Hepatocyte (in vitro differentiated cells): ENCODE data around the gene GPAM. TPM values are rescaled to one million over a fixed set of nuclear protein-coding genes. Genes with fewer than 3 reads are reported as not detected.

Source experiments
- DNase-seq: peaks from one replicate; pipeline ENCODE4 v3.0.0-alpha.2; 2016; ENCODE audit warnings: low spot score
- H2AFZ ChIP-seq: fragments of 200-600 bp; sonication (generic); 2 replicates; pipeline ENCODE4 v1.6.0; 2016; ENCODE audit warnings: antibody characterized with exemption, mild to moderate bottlenecking
- H3K27ac ChIP-seq: fragments of 200-600 bp; sonication (generic); 2 replicates; pipeline ENCODE4 v1.5.1; 2016; ENCODE audit warnings: mild to moderate bottlenecking
- H3K27me3 ChIP-seq: fragments of 200-600 bp; sonication (generic); 2 replicates; pipeline ENCODE4 v1.6.1; 2016
- H3K36me3 ChIP-seq: fragments of 200-600 bp; sonication (generic); replicated peaks from 2 replicates; pipeline ENCODE4 v1.5.1; 2016; ENCODE audit warnings: low read depth; ENCODE audit not compliant: insufficient read depth
- H3K4me1 ChIP-seq: fragments of 200-600 bp; sonication (generic); 2 replicates; pipeline ENCODE4 v1.5.1; 2016; ENCODE audit warnings: mild to moderate bottlenecking, moderate library complexity; ENCODE audit not compliant: insufficient read depth
- H3K4me2 ChIP-seq: fragments of 200-600 bp; sonication (generic); 2 replicates; pipeline ENCODE4 v1.6.0; 2016
- H3K4me3 ChIP-seq: fragments of 200-600 bp; sonication (generic); 2 replicates; pipeline ENCODE4 v1.5.1; 2016; ENCODE audit warnings: mild to moderate bottlenecking
- H3K79me2 ChIP-seq: fragments of 200-600 bp; sonication (generic); 2 replicates; pipeline ENCODE4 v1.6.0; 2017; ENCODE audit warnings: mild to moderate bottlenecking
- H3K9me2 ChIP-seq: fragments of 200-600 bp; sonication (generic); replicated peaks from 2 replicates; pipeline ENCODE4 v1.6.0; 2017; ENCODE audit warnings: mild to moderate bottlenecking; ENCODE audit not compliant: insufficient read depth
- H3K9me3 ChIP-seq: fragments of 200-600 bp; sonication (generic); 2 replicates; pipeline ENCODE4 v1.5.1; 2016; ENCODE audit warnings: low read depth, mild to moderate bottlenecking
- H4K20me1 ChIP-seq: fragments of 200-600 bp; sonication (generic); 2 replicates; pipeline ENCODE4 v1.6.0; 2016; ENCODE audit warnings: mild to moderate bottlenecking; ENCODE audit not compliant: insufficient read depth, poor library complexity, severe bottlenecking
- CTCF ChIP-seq: fragments of 200-600 bp; sonication (generic); IDR thresholded peaks from 2 replicates; pipeline ENCODE4 v1.5.1; 2016; ENCODE audit warnings: antibody characterized with exemption, mild to moderate bottlenecking; ENCODE audit not compliant: poor library complexity
- EZH2 ChIP-seq: fragments of 200-600 bp; sonication (generic); IDR thresholded peaks from 2 replicates; pipeline ENCODE4 v1.6.1; 2016; ENCODE audit warnings: antibody characterized with exemption, mild to moderate bottlenecking, borderline replicate concordance
- EZH2phosphoT487 ChIP-seq: fragments of 200-600 bp; sonication (generic); IDR thresholded peaks from one replicate; pipeline ENCODE4 v1.6.1; 2018; ENCODE audit warnings: antibody characterized with exemption, mild to moderate bottlenecking, low read depth, moderate library complexity; ENCODE audit not compliant: unreplicated experiment, severe bottlenecking
- WGBS: methylation state at CpG from one replicate; pipeline ENCODE4 v1.1.6; 2016; ENCODE audit warnings: low lambda C conversion rate; ENCODE audit errors: missing lambda C conversion rate; 5-methylcytosine and 5-hydroxymethylcytosine counted together
- polyA plus RNA-seq: library from polyadenylated mRNA; unstranded; fragments of >200 nt; fragmentation: Nextera tagmentation; extraction: Ambion mirVana; gene quantifications from 2 replicates; pipeline ENCODE4 v1.2.1, GENCODE V29; 2016
- total RNA-seq: library from RNA; depleted of rRNA; stranded (reverse); fragments of >200 nt; gene quantifications from 2 replicates; pipeline ENCODE4 v1.2.3, GENCODE V29; 2014

The GPAM gene
- total and polyA plus RNA-seq, 2 experiments from 2014 or later, result 7.8 to 49.2 TPM

GRCh38 chr10:112210666-112211065 lies 27.1 kb upstream of the GPAM start:
- DNase-seq, result no peak
- TF ChIP-seq EZH2 (no peak), EZH2phosphoT487 (no peak), CTCF (no peak)
- H3K4me3 ChIP-seq, result no peak overlapping the region
- H4K20me1 ChIP-seq, result no peaks in the 10 kb centered on the region
- H2AFZ ChIP-seq, result no peak overlapping the region
- H3K4me1 ChIP-seq, result peaks cover 9% of the 10 kb centered on the region
- no peaks in the 10 kb centered on the region for H3K9me3 ChIP-seq
- 93% methylated on average over 4 of the region's 4 CpGs for WGBS
- H3K79me2 ChIP-seq, result no peaks in the 10 kb centered on the region
- no peaks in the 10 kb centered on the region for H3K27me3 ChIP-seq
- H3K36me3 ChIP-seq, result no peaks in the 10 kb centered on the region
- H3K4me2 ChIP-seq, result no peak overlapping the region
- no peak overlapping the region for H3K27ac ChIP-seq
- no peaks in the 10 kb centered on the region for H3K9me2 ChIP-seq

GRCh38 chr10:112209684-112210131 lies 26.1 kb upstream of the GPAM start:
- Histone ChIP-seq H3K79me2 (no peaks in the 10 kb centered on the region), H3K27ac (no peak overlapping the region), H2AFZ (no peak overlapping the region), H4K20me1 (no peaks in the 10 kb centered on the region), H3K4me1 (peaks cover 2% of the 10 kb centered on the region), H3K4me2 (no peak overlapping the region), H3K27me3 (no peaks in the 10 kb centered on the region), H3K4me3 (no peak overlapping the region), H3K9me2 (no peaks in the 10 kb centered on the region), H3K9me3 (no peaks in the 10 kb centered on the region), H3K36me3 (no peaks in the 10 kb centered on the region)
- WGBS, result 47% methylated on average over 7 of the region's 7 CpGs
- DNase-seq, result peak; percentile 45
- TF ChIP-seq EZH2phosphoT487 (no peak), CTCF (no peak), EZH2 (no peak)

GRCh38 chr10:112208997-112209396 lies 25.4 kb upstream of the GPAM start:
- Histone ChIP-seq H3K27ac (no peak overlapping the region), H3K9me3 (no peaks in the 10 kb centered on the region), H2AFZ (no peak overlapping the region), H3K9me2 (no peaks in the 10 kb centered on the region), H3K79me2 (no peaks in the 10 kb centered on the region), H3K4me2 (no peak overlapping the region), H3K36me3 (no peaks in the 10 kb centered on the region), H3K4me3 (no peak overlapping the region), H3K27me3 (no peaks in the 10 kb centered on the region), H4K20me1 (no peaks in the 10 kb centered on the region), H3K4me1 (no peaks in the 10 kb centered on the region)
- 93% methylated on average over 6 of the region's 6 CpGs for WGBS
- TF ChIP-seq EZH2 (no peak), CTCF (no peak), EZH2phosphoT487 (no peak)
- DNase-seq, result no peak

DNA sequence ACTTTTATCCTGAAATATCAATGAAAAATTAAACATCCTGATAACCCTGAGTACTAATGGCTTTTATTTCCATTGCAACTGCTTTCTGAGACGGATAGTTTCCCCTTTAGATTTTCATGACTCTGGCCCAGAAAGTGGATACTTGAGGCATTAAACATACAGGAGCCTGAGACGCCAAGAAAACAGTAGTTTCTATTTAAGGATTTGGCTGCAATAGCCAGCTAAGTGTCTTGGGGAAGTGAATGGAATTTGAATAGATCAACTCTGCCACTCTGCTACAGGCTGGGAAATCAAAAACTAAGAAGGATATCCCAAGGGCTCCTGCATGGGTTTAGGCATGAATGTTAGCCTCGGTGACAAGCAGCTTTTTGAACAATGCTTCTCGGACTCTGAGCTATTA lies 24.7 kb upstream of the GPAM start:
- no peak overlapping the region for H3K4me3 ChIP-seq
- DNase-seq, result no peak
- H3K36me3 ChIP-seq, result no peaks in the 10 kb centered on the region
- H3K9me3 ChIP-seq, result no peaks in the 10 kb centered on the region
- no peak overlapping the region for H3K4me2 ChIP-seq
- no peaks in the 10 kb centered on the region for H3K4me1 ChIP-seq
- no peak overlapping the region for H3K27ac ChIP-seq
- H3K79me2 ChIP-seq, result no peaks in the 10 kb centered on the region
- 72% methylated on average over 4 of the region's 4 CpGs for WGBS
- no peaks in the 10 kb centered on the region for H3K27me3 ChIP-seq
- no peaks in the 10 kb centered on the region for H4K20me1 ChIP-seq
- TF ChIP-seq EZH2phosphoT487 (no peak), CTCF (no peak), EZH2 (no peak)
- no peaks in the 10 kb centered on the region for H3K9me2 ChIP-seq
- H2AFZ ChIP-seq, result no peak overlapping the region
